ENCODE data around the gene MPP1.

MPP1 gene

DNA sequence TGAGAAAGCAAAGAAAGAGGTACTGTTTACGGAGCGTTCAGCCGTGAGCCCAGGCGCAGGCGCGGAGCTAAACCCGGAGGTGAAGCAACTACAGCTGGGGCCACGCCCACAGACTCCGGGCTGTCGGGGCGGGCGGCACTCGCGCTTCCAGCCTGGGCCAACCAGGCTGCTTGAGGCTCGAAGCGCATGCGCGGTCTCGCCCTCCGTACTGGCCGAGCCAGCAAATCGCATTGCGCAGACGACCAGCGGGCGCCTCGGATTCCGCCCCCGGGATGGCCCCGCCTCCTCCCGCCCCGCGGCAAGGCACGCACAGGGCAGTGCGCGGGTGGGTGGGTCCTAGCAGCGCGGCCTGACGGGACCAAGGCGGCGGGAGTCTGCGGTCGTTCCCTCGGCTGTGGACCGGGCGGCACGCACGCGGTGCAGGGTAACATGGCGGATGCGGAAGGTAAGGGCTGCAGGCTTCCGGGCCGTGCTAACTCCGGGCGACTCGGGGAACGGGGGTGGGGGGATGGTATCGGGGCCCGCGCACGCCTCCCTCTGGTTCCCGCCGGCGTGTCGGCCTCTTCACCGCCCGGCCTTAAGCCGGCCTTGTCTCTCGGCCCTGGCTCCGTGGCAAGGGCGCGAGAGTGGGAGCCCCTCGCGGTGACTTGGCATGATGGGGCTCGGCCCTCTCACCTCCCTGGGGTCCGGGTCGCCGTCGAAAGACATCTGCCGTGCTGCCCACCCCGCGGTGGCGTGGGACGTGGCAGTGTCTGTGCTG lies 42.6 kb downstream of the MPP1 start, which contains the start of gene DKC1:
TSS of gene DKC1 (plus strand) at position 328 of the 760 bp plus-strand sequence. CDS start at position 430, 102 bp downstream.
- TF ChIP-seq FOXP2 (optimal IDR thresholded peaks at IDR 0.05; ENCODE audit: borderline replicate concordance, extremely low read depth, extremely low read length, insufficient read depth), result no peak
- TF ChIP-seq, protein P1, sequence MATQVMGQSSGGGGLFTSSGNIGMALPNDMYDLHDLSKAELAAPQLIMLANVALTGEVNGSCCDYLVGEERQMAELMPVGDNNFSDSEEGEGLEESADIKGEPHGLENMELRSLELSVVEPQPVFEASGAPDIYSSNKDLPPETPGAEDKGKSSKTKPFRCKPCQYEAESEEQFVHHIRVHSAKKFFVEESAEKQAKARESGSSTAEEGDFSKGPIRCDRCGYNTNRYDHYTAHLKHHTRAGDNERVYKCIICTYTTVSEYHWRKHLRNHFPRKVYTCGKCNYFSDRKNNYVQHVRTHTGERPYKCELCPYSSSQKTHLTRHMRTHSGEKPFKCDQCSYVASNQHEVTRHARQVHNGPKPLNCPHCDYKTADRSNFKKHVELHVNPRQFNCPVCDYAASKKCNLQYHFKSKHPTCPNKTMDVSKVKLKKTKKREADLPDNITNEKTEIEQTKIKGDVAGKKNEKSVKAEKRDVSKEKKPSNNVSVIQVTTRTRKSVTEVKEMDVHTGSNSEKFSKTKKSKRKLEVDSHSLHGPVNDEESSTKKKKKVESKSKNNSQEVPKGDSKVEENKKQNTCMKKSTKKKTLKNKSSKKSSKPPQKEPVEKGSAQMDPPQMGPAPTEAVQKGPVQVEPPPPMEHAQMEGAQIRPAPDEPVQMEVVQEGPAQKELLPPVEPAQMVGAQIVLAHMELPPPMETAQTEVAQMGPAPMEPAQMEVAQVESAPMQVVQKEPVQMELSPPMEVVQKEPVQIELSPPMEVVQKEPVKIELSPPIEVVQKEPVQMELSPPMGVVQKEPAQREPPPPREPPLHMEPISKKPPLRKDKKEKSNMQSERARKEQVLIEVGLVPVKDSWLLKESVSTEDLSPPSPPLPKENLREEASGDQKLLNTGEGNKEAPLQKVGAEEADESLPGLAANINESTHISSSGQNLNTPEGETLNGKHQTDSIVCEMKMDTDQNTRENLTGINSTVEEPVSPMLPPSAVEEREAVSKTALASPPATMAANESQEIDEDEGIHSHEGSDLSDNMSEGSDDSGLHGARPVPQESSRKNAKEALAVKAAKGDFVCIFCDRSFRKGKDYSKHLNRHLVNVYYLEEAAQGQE (IDR thresholded peaks at IDR 0.05; ENCODE audit: insufficient read depth in 1 of 2, low read depth in 2 of 2, low read length in 2 of 2), result no peak
- TF ChIP-seq TAF1 (IDR thresholded peaks at IDR 0.05; ENCODE audit: borderline replicate concordance, insufficient read depth, low read length), result peak; percentile 42; the same call in 1 of the 2 replicates
- no peak for TF ChIP-seq SIN3A (IDR thresholded peaks at IDR 0.05; ENCODE audit: borderline replicate concordance, insufficient read depth, low read length)
- TF ChIP-seq POLR2AphosphoS5 (IDR thresholded peaks at IDR 0.05; ENCODE audit: low read depth, low read length), result peak; percentile 76

DNA sequence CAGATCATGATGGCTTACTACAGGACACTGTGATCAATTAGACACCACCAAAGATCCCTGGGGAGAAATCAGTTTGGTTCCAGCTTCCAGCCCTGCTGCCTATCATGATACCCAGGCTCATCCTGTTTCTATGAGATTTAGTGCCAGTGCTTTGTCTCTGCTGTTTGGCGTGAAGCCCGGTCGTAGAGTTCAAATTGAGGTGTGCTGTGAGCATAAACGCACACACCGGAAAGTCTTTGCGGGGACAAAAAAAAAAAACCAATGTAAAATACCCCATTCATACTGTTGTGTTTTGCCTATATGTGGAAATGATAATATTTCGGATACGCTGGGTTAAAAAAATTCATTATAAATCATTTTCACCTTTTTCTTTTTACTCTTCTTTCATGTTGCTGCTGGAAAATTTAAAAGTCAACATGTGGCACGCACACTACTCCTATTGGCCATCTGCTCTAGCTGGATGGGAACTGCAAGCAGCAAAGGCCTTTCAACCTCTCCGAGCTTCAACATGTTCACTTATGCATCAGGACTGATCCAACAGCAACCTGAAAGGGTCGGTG lies 43.2 kb downstream of the MPP1 start:
- TF ChIP-seq SIN3A (IDR thresholded peaks at IDR 0.05; ENCODE audit: borderline replicate concordance, insufficient read depth, low read length) (no peak), POLR2AphosphoS5 (IDR thresholded peaks at IDR 0.05; ENCODE audit: low read depth, low read length) (0 out of 2 replicates have a peak, but pooled peaks have one; percentile 44), TAF1 (IDR thresholded peaks at IDR 0.05; ENCODE audit: borderline replicate concordance, insufficient read depth, low read length) (no peak), FOXP2 (optimal IDR thresholded peaks at IDR 0.05; ENCODE audit: borderline replicate concordance, extremely low read depth, extremely low read length, insufficient read depth) (no peak)
- TF ChIP-seq, protein P1 (IDR thresholded peaks at IDR 0.05; ENCODE audit: insufficient read depth in 1 of 2, low read depth in 2 of 2, low read length in 2 of 2), result no peak

DNA sequence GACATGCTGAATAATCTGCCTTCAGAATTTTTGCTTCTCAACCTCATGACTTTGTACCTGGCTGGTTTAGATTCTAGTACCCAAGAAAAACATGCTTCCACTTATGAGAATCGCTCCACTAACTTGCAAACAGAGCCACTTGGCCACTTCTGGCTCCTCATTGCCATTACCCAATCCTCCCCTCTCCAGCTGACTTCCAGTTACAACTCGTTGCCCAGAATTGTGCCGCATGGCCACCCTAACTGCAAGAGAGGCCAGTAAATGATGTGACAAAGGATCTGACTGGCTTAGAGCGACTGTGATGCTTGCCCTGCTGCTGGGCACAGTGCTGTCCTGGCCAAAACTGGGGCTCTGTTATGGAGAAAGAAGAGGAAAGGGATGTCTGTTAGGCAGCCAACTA lies 46.6 kb downstream of the MPP1 start:
- TF ChIP-seq, protein P1 (IDR thresholded peaks at IDR 0.05; ENCODE audit: insufficient read depth in 1 of 2, low read depth in 2 of 2, low read length in 2 of 2), result no peak
- no peak for TF ChIP-seq TAF1 (IDR thresholded peaks at IDR 0.05; ENCODE audit: borderline replicate concordance, insufficient read depth, low read length)

DNA sequence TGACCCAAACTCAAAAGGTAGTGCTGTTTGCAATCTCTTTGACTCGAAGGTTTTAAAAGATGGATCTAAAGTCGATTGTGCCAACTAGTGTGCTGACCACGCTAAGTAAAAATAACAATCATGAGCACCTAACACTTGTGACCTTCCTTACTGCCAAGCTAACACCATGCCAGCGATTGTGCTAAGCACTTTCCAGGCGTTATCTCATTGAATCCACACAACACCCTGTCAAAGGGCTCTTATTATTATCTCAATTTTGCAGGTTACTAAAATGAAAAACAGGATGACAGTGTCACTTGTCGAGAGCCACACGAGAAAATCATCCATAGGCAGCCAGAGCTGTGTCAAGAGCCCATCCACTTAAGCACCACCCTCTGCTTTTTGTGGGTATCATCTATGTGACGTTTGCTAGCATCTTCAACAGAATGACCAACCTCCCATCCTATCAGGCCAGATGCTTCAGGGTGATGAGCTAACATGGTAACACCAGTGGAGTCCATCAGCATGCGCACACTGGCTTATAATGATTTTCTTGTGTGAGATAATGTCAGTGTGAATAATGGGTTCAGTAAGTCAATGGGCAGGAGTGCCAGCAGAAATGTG lies 53.5 kb downstream of the MPP1 start:
- TF ChIP-seq SIN3A (IDR thresholded peaks at IDR 0.05; ENCODE audit: borderline replicate concordance, insufficient read depth, low read length) (no peak), TAF1 (IDR thresholded peaks at IDR 0.05; ENCODE audit: borderline replicate concordance, insufficient read depth, low read length) (no peak), FOXP2 (optimal IDR thresholded peaks at IDR 0.05; ENCODE audit: borderline replicate concordance, extremely low read depth, extremely low read length, insufficient read depth) (no peak), POLR2AphosphoS5 (IDR thresholded peaks at IDR 0.05; ENCODE audit: low read depth, low read length) (no peak)
- TF ChIP-seq, protein P1 (IDR thresholded peaks at IDR 0.05; ENCODE audit: insufficient read depth in 1 of 2, low read depth in 2 of 2, low read length in 2 of 2), result no peak

Measured in PFSK-1 (cell line).